GM12878 (cell line): ENCODE data around the gene IFNGR2. TPM values are rescaled to one million over a fixed set of nuclear protein-coding genes. Genes with fewer than 3 reads are reported as not detected.

Source experiments
- ATAC-seq: fragments of 200-7000 bp; cut with Tn5 transposase; 3 replicates; pipeline ENCODE4 v1.9.1; 2020; ENCODE audit warnings: mild to moderate bottlenecking, moderate library complexity
- BruUV-seq: library from RNA; stranded (reverse); fragments of 400-500 nt; replicated peaks from 2 replicates; lab custom pipeline; 2021; lab: Mats Ljungman, UMichigan
- CTCF ChIA-PET: fragments of 300-600 bp; sonication (Branson Sonifier 250); formaldehyde crosslinking; extraction: SDS; loops from one replicate; lab custom pipeline; 2021; ENCODE audit warnings: inconsistent platforms; lab: Yijun Ruan, JAX
- POLR2A ChIA-PET: fragments of 350-600 bp; formaldehyde crosslinking; extraction: SDS; loops from one replicate; lab custom pipeline; 2021; ENCODE audit warnings: inconsistent platforms; lab: Charles Lee
- RAD21 ChIA-PET: fragments of 300-600 bp; sonication (Branson Sonifier 250); formaldehyde crosslinking; loops from one replicate; lab custom pipeline; 2023; ENCODE audit warnings: antibody characterized with exemption; ENCODE audit not compliant: unreplicated experiment; lab: Charles Lee
- SMC1A ChIA-PET: fragments of 300-600 bp; sonication (Branson Sonifier 250); formaldehyde crosslinking; loops from one replicate; lab custom pipeline; 2023; ENCODE audit not compliant: unreplicated experiment, uncharacterized antibody; lab: Charles Lee
- DNase-seq: peaks from one replicate; pipeline ENCODE4 v3.0.0-alpha.2; 2011; ENCODE audit warnings: low read depth, low spot score
- FAIRE-seq: peaks from 3 replicates; lab custom pipeline; 2011; peaks lifted over from hg19 to GRCh38; lab: Jason Lieb, UNC
- H2AFZ ChIP-seq: 2 replicates; pipeline ENCODE4 v1.6.0; 2011; ENCODE audit warnings: low read depth, low read length, control low read depth; ENCODE audit not compliant: control insufficient read depth
- H3K27ac ChIP-seq: 2 replicates; pipeline ENCODE4 v1.5.1; 2011; ENCODE audit warnings: control low read depth; ENCODE audit not compliant: control insufficient read depth, insufficient read depth
- H3K27me3 ChIP-seq, 2 experiments: replicated peaks in 1 of 2; 2 replicates each; pipeline versions ENCODE4 v1.6.0 to v1.6.1; 2011; ENCODE audit warnings: low read length in 1 of 2; ENCODE audit not compliant: control insufficient read depth in 2 of 2, insufficient read depth in 2 of 2
- H3K36me3 ChIP-seq, 2 experiments: 2 replicates each; pipeline ENCODE4 v1.5.1; 2011; ENCODE audit warnings: low read length in 1 of 2; ENCODE audit not compliant: control insufficient read depth in 2 of 2, insufficient read depth in 2 of 2
- H3K4me1 ChIP-seq: 2 replicates; pipeline ENCODE4 v1.6.1; 2011; ENCODE audit warnings: mild to moderate bottlenecking, low read length, moderate library complexity, mixed read lengths; ENCODE audit not compliant: control insufficient read depth, insufficient read depth
- H3K4me2 ChIP-seq: 2 replicates; pipeline ENCODE4 v1.6.0; 2011; ENCODE audit warnings: control low read depth; ENCODE audit not compliant: control insufficient read depth, insufficient read depth
- H3K4me3 ChIP-seq: fragments of 200-600 bp; sonication (generic); 2 replicates; pipeline ENCODE4 v1.5.1; 2016
- H3K79me2 ChIP-seq: 2 replicates; pipeline ENCODE4 v1.6.0; 2011; ENCODE audit warnings: low read length; ENCODE audit not compliant: control insufficient read depth, insufficient read depth
- H3K9ac ChIP-seq: 2 replicates; pipeline ENCODE4 v1.8.0; 2011; ENCODE audit warnings: low read length, control low read depth, mixed read lengths; ENCODE audit not compliant: control insufficient read depth, insufficient read depth
- H3K9me3 ChIP-seq: replicated peaks from 3 replicates; pipeline ENCODE4 v1.5.1; 2011; ENCODE audit warnings: mild to moderate bottlenecking, low read length; ENCODE audit not compliant: control insufficient read depth, insufficient read depth
- H4K20me1 ChIP-seq: 2 replicates; pipeline ENCODE4 v1.6.0; 2011; ENCODE audit not compliant: control insufficient read depth, insufficient read depth
- ASH2L ChIP-seq: fragments of 300-600, 200-600 bp; sonication (generic); IDR thresholded peaks from 2 replicates; pipeline ENCODE4 v1.6.1; 2017; ENCODE audit warnings: low read depth, mild to moderate bottlenecking, borderline replicate concordance
- WGBS: methylation state at CpG from one replicate; pipeline ENCODE4 v1.1.6; 2016; ENCODE audit warnings: low lambda C conversion rate; ENCODE audit not compliant: insufficient replicate concordance, insufficient coverage; ENCODE audit errors: missing lambda C conversion rate; 5-methylcytosine and 5-hydroxymethylcytosine counted together
- in situ Hi-C: fragments of 300-500 bp; cut with MboI; formaldehyde crosslinking; loops from 9 replicates; pipeline ENCODE4 v1.14.3; 2018; ENCODE audit warnings: mixed read lengths
- intact Hi-C: fragments of 100-400 bp; cut with micrococcal nuclease; formaldehyde crosslinking; loops from one replicate; pipeline ENCODE4 v1.14.2; 2022; ENCODE audit not compliant: unreplicated experiment
- polyA plus RNA-seq, 11 experiments: library from polyadenylated mRNA; depleted of rRNA in 4 of 11; unstranded in 6 of 11; stranded (reverse) in 5 of 11; fragments of >200 nt; fragmentation: Nextera tagmentation in 4 of 11; fragmentation: Illumina TruSeq in 1 of 11; extraction: Ambion mirVana in 4 of 11; extraction: Trizol in 1 of 11; gene quantifications; 1 replicate in 1 of 11; 2 replicates in 10 of 11; pipeline versions ENCODE4 v1.2.1 to v1.2.3, GENCODE V29; 2011 to 2016; ENCODE audit warnings: inconsistent platforms in 2 of 11, missing spikeins in 2 of 11, low read depth in 1 of 11
- total RNA-seq, 4 experiments: library from RNA; depleted of rRNA in 3 of 4; stranded (reverse); fragments of >200 nt in 3 of 4; fragmentation: Illumina TruSeq in 1 of 4; extraction: Trizol in 1 of 4; gene quantifications; 2 replicates each; pipeline versions ENCODE4 v1.2.1 to v1.2.3, GENCODE V29; 2013 to 2021

IFNGR2 gene
- total and polyA plus RNA-seq, 10 of the 15 experiments (the other 5 are each of a cell fraction or from before 2014, with no cell fraction given), result 23.6 to 98.8 (median 77.0) TPM

DNA sequence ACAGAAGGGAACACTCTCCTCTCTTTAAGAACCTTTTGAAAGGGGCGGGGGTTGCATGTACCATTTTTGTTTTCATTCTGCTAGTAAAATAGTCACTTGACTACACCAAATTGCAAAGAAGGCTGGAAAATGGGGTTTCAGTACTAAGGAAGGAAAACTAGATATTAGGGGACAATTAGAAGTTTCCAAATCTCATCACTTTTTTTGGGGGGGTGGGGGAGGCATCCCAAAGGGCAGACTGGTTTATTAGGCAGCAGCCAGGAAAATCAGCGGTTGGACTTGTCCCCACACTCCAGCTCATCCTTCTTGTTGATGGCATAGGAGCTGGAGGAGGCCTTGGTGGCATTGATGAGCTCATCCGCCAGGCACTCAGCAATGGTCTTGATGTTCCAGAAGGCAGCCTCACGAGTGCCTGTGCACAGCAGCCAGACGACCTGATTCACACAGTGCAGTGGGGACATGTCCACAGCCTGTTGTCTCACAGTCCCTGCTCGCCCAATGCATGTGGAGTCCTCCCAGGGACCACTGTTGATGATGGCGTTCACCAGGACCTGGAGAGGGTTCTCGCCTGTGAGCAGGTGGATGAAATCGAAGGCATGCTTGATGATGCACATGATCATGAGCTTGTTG, 78.2 kb downstream of the IFNGR2 start:
- ChIA-PET RAD21 (interaction anchor here (1.3 kb wide), 1 partner anchor 37 kb away, joined by 3 read pairs; no protein-coding TSS in a partner anchor), POLR2A (interaction anchor here (1.4 kb wide), 1 partner anchor 10 kb away, joined by 4 read pairs; the partner anchor contains the start of gene DNAJC28), CTCF (interaction anchor here (1.3 to 4.1 kb wide), 4 partner anchors 10 to 284 kb away, joined by 3 to 21 read pairs (median 12); partner anchors contain the start of gene DNAJC28), SMC1A (interaction anchor here (0.8 to 2.7 kb wide), 4 partner anchors 10 to 120 kb away, joined by 4 to 17 read pairs (median 5); partner anchors contain the start of gene DNAJC28)
- peak overlapping the region; percentile 86 for H3K4me2 ChIP-seq
- H3K9ac ChIP-seq, result no peak overlapping the region
- H3K4me1 ChIP-seq, result peaks cover 3% of the 10 kb centered on the region; the same call in 1 of the 2 replicates
- peaks cover 15% of the 10 kb centered on the region for H3K79me2 ChIP-seq
- no peaks in the 10 kb centered on the region for H3K27me3 ChIP-seq
- H2AFZ ChIP-seq, result no peak overlapping the region
- no peak for FAIRE-seq
- H3K36me3 ChIP-seq, result no peaks in the 10 kb centered on the region; a peak in 1 of 4 replicates
- BruUV-seq, result no TSS peak
- no peak overlapping the region for H3K4me3 ChIP-seq
- DNase-seq, result no peak
- ATAC-seq, result no peak
- no peak for TF ChIP-seq ASH2L
- H4K20me1 ChIP-seq, result no peaks in the 10 kb centered on the region
- H3K9me3 ChIP-seq, result no peaks in the 10 kb centered on the region
- intact Hi-C loops, result loop anchor here (5.0 kb wide), 1 partner anchor 61 kb away; the partner anchor contains the start of genes GART and SON
- in situ Hi-C loops, result no loop called here
- WGBS, result 84% methylated on average over 9 of the region's 9 CpGs
- H3K27ac ChIP-seq, result no peak overlapping the region

Other genes starting within 250 kb of the IFNGR2 start
Only the 7 nearest of the 10 such genes appear.
- gene IFNAR2, start 173.5 kb upstream of the IFNGR2 start, total RNA-seq (2014; rRNA removed), result 13.6 and 15.9 TPM in 2 replicates
- gene IFNAR2, start 173.5 kb upstream of the IFNGR2 start, total RNA-seq (2014; rRNA removed; fragmentation: Illumina TruSeq; extraction: Trizol), result 17.8 and 20.4 TPM in 2 replicates
- 57.7 and 64.7 TPM in 2 replicates for gene IFNAR2, start 173.5 kb upstream of the IFNGR2 start, total RNA-seq (2021)
- gene IFNAR2, start 173.5 kb upstream of the IFNGR2 start, polyA plus RNA-seq (2011; rRNA removed), result 99.7 and 143 TPM in 2 replicates
- gene IFNAR2, start 173.5 kb upstream of the IFNGR2 start, polyA plus RNA-seq (2014; fragmentation: Illumina TruSeq; extraction: Trizol), result 76.6 and 99.0 TPM in 2 replicates
- 10 to 100 TPM in 1 of 2 experiments, 1 to 10 TPM in 1; 8.5 to 23.3 TPM for gene IFNAR2, start 173.5 kb upstream of the IFNGR2 start, polyA plus RNA-seq (2014; fragmentation: Nextera tagmentation; extraction: Ambion mirVana)
- 29.1 and 51.4 TPM in 2 replicates for gene IFNAR2, start 173.5 kb upstream of the IFNGR2 start, polyA plus RNA-seq (2014; rRNA removed)
- 10 to 100 TPM; 66.1 to 67.4 TPM for gene IFNAR2, start 173.5 kb upstream of the IFNGR2 start, polyA plus RNA-seq (2016; fragmentation: Nextera tagmentation; extraction: Ambion mirVana)
- 37.3 and 44.5 TPM in 2 replicates for gene IL10RB, start 137.0 kb upstream of the IFNGR2 start, total RNA-seq (2014; rRNA removed)
- gene IL10RB, start 137.0 kb upstream of the IFNGR2 start, total RNA-seq (2014; rRNA removed; fragmentation: Illumina TruSeq; extraction: Trizol), result 30.0 and 32.4 TPM in 2 replicates
- 22.7 and 26.9 TPM in 2 replicates for gene IL10RB, start 137.0 kb upstream of the IFNGR2 start, total RNA-seq (2021)
- 31.4 and 37.4 TPM in 2 replicates for gene IL10RB, start 137.0 kb upstream of the IFNGR2 start, polyA plus RNA-seq (2011; rRNA removed)
- 27.3 and 37.5 TPM in 2 replicates for gene IL10RB, start 137.0 kb upstream of the IFNGR2 start, polyA plus RNA-seq (2014; fragmentation: Illumina TruSeq; extraction: Trizol)
- gene IL10RB, start 137.0 kb upstream of the IFNGR2 start, polyA plus RNA-seq (2014; fragmentation: Nextera tagmentation; extraction: Ambion mirVana), result 10 to 100 TPM; 15.0 to 23.3 TPM
- gene IL10RB, start 137.0 kb upstream of the IFNGR2 start, polyA plus RNA-seq (2014; rRNA removed), result 27.2 and 31.1 TPM in 2 replicates
- 10 to 100 TPM; 49.8 to 55.1 TPM for gene IL10RB, start 137.0 kb upstream of the IFNGR2 start, polyA plus RNA-seq (2016; fragmentation: Nextera tagmentation; extraction: Ambion mirVana)
- gene IFNAR1, start 78.4 kb upstream of the IFNGR2 start, total RNA-seq (2014; rRNA removed), result 17.0 and 17.3 TPM in 2 replicates
- 17.0 and 19.0 TPM in 2 replicates for gene IFNAR1, start 78.4 kb upstream of the IFNGR2 start, total RNA-seq (2014; rRNA removed; fragmentation: Illumina TruSeq; extraction: Trizol)
- 33.2 and 35.5 TPM in 2 replicates for gene IFNAR1, start 78.4 kb upstream of the IFNGR2 start, total RNA-seq (2021)
- gene IFNAR1, start 78.4 kb upstream of the IFNGR2 start, polyA plus RNA-seq (2011; rRNA removed), result 12.2 and 17.6 TPM in 2 replicates
- 23.6 and 28.6 TPM in 2 replicates for gene IFNAR1, start 78.4 kb upstream of the IFNGR2 start, polyA plus RNA-seq (2014; fragmentation: Illumina TruSeq; extraction: Trizol)
- 10 to 100 TPM; 25.6 to 30.9 TPM for gene IFNAR1, start 78.4 kb upstream of the IFNGR2 start, polyA plus RNA-seq (2014; fragmentation: Nextera tagmentation; extraction: Ambion mirVana)
- gene IFNAR1, start 78.4 kb upstream of the IFNGR2 start, polyA plus RNA-seq (2014; rRNA removed), result 10.9 and 12.0 TPM in 2 replicates
- gene IFNAR1, start 78.4 kb upstream of the IFNGR2 start, polyA plus RNA-seq (2016; fragmentation: Nextera tagmentation; extraction: Ambion mirVana), result 10 to 100 TPM; 55.3 to 62.4 TPM
- 15.1 and 17.6 TPM in 2 replicates for gene TMEM50B, start 76.6 kb downstream of the IFNGR2 start, total RNA-seq (2014; rRNA removed)
- 13.2 and 13.3 TPM in 2 replicates for gene TMEM50B, start 76.6 kb downstream of the IFNGR2 start, total RNA-seq (2014; rRNA removed; fragmentation: Illumina TruSeq; extraction: Trizol)
- gene TMEM50B, start 76.6 kb downstream of the IFNGR2 start, total RNA-seq (2021), result 10.4 and 12.1 TPM in 2 replicates
- 26.0 and 32.9 TPM in 2 replicates for gene TMEM50B, start 76.6 kb downstream of the IFNGR2 start, polyA plus RNA-seq (2011; rRNA removed)
- 13.8 and 20.7 TPM in 2 replicates for gene TMEM50B, start 76.6 kb downstream of the IFNGR2 start, polyA plus RNA-seq (2014; fragmentation: Illumina TruSeq; extraction: Trizol)
- 10 to 100 TPM; 15.9 to 23.8 TPM for gene TMEM50B, start 76.6 kb downstream of the IFNGR2 start, polyA plus RNA-seq (2014; fragmentation: Nextera tagmentation; extraction: Ambion mirVana)
- gene TMEM50B, start 76.6 kb downstream of the IFNGR2 start, polyA plus RNA-seq (2014; rRNA removed), result 17.6 and 20.5 TPM in 2 replicates
- gene TMEM50B, start 76.6 kb downstream of the IFNGR2 start, polyA plus RNA-seq (2016; fragmentation: Nextera tagmentation; extraction: Ambion mirVana), result 10 to 100 TPM; 41.6 to 42.1 TPM
- gene DNAJC28, start 88.3 kb downstream of the IFNGR2 start, total RNA-seq (2014; rRNA removed), result 0.45 and 0.49 TPM in 2 replicates
- 0.63 and 0.74 TPM in 2 replicates for gene DNAJC28, start 88.3 kb downstream of the IFNGR2 start, total RNA-seq (2014; rRNA removed; fragmentation: Illumina TruSeq; extraction: Trizol)
- 0.26 and 0.58 TPM in 2 replicates for gene DNAJC28, start 88.3 kb downstream of the IFNGR2 start, total RNA-seq (2021)
- 0.34 and 0.88 TPM in 2 replicates for gene DNAJC28, start 88.3 kb downstream of the IFNGR2 start, polyA plus RNA-seq (2011; rRNA removed)
- gene DNAJC28, start 88.3 kb downstream of the IFNGR2 start, polyA plus RNA-seq (2014; fragmentation: Illumina TruSeq; extraction: Trizol), result 0.32 and 0.54 TPM in 2 replicates
- gene DNAJC28, start 88.3 kb downstream of the IFNGR2 start, polyA plus RNA-seq (2014; fragmentation: Nextera tagmentation; extraction: Ambion mirVana), result under 1 TPM; 0.53 to 0.77 TPM
- gene DNAJC28, start 88.3 kb downstream of the IFNGR2 start, polyA plus RNA-seq (2014; rRNA removed), result 0.46 and 0.59 TPM in 2 replicates
- under 1 TPM; 0.29 to 0.55 TPM for gene DNAJC28, start 88.3 kb downstream of the IFNGR2 start, polyA plus RNA-seq (2016; fragmentation: Nextera tagmentation; extraction: Ambion mirVana)
- 96.6 and 104 TPM in 2 replicates for gene GART, start 138.7 kb downstream of the IFNGR2 start, total RNA-seq (2014; rRNA removed)
- gene GART, start 138.7 kb downstream of the IFNGR2 start, total RNA-seq (2014; rRNA removed; fragmentation: Illumina TruSeq; extraction: Trizol), result 115 and 116 TPM in 2 replicates
- gene GART, start 138.7 kb downstream of the IFNGR2 start, total RNA-seq (2021), result 142 and 145 TPM in 2 replicates
- gene GART, start 138.7 kb downstream of the IFNGR2 start, polyA plus RNA-seq (2011; rRNA removed), result 44.7 and 52.5 TPM in 2 replicates
- gene GART, start 138.7 kb downstream of the IFNGR2 start, polyA plus RNA-seq (2014; fragmentation: Illumina TruSeq; extraction: Trizol), result 150 and 157 TPM in 2 replicates
- 10 to 100 TPM; 74.8 to 80.3 TPM for gene GART, start 138.7 kb downstream of the IFNGR2 start, polyA plus RNA-seq (2014; fragmentation: Nextera tagmentation; extraction: Ambion mirVana)
- 64.0 and 68.3 TPM in 2 replicates for gene GART, start 138.7 kb downstream of the IFNGR2 start, polyA plus RNA-seq (2014; rRNA removed)
- 100 to 1,000 TPM; 177 to 178 TPM for gene GART, start 138.7 kb downstream of the IFNGR2 start, polyA plus RNA-seq (2016; fragmentation: Nextera tagmentation; extraction: Ambion mirVana)
- gene SON, start 139.6 kb downstream of the IFNGR2 start, total RNA-seq (2014; rRNA removed), result 130 and 146 TPM in 2 replicates
- gene SON, start 139.6 kb downstream of the IFNGR2 start, total RNA-seq (2014; rRNA removed; fragmentation: Illumina TruSeq; extraction: Trizol), result 122 and 133 TPM in 2 replicates
- 250 and 270 TPM in 2 replicates for gene SON, start 139.6 kb downstream of the IFNGR2 start, total RNA-seq (2021)
- 94.8 and 95.7 TPM in 2 replicates for gene SON, start 139.6 kb downstream of the IFNGR2 start, polyA plus RNA-seq (2011; rRNA removed)
- gene SON, start 139.6 kb downstream of the IFNGR2 start, polyA plus RNA-seq (2014; fragmentation: Illumina TruSeq; extraction: Trizol), result 232 and 307 TPM in 2 replicates
- 100 to 1,000 TPM; 418 to 788 TPM for gene SON, start 139.6 kb downstream of the IFNGR2 start, polyA plus RNA-seq (2014; fragmentation: Nextera tagmentation; extraction: Ambion mirVana)
- gene SON, start 139.6 kb downstream of the IFNGR2 start, polyA plus RNA-seq (2014; rRNA removed), result 113 and 131 TPM in 2 replicates
- gene SON, start 139.6 kb downstream of the IFNGR2 start, polyA plus RNA-seq (2016; fragmentation: Nextera tagmentation; extraction: Ambion mirVana), result 100 to 1,000 TPM; 462 to 491 TPM